ENCODE measurements around the gene SLAMF1.

GRCh38 chr1:160666079-160666442 lies 19.2 kb upstream of the SLAMF1 start:
- TF ChIP-seq CTCF (IDR thresholded peaks at IDR 0.05) = no peak
- no peak for TF ChIP-seq POLR2AphosphoS5 (IDR thresholded peaks at IDR 0.05; ENCODE audit: insufficient read depth in 1 of 2, low read depth in 1 of 2)

Measured in vagina (tissue), 2 donors.